ENCODE data around the gene NFIA. TPM values are rescaled to one million over a fixed set of nuclear protein-coding genes. Genes with fewer than 3 reads are reported as not detected.

Gene NFIA
- total RNA-seq, 1 experiment from 2014 or later, result 65.4 TPM

DNA sequence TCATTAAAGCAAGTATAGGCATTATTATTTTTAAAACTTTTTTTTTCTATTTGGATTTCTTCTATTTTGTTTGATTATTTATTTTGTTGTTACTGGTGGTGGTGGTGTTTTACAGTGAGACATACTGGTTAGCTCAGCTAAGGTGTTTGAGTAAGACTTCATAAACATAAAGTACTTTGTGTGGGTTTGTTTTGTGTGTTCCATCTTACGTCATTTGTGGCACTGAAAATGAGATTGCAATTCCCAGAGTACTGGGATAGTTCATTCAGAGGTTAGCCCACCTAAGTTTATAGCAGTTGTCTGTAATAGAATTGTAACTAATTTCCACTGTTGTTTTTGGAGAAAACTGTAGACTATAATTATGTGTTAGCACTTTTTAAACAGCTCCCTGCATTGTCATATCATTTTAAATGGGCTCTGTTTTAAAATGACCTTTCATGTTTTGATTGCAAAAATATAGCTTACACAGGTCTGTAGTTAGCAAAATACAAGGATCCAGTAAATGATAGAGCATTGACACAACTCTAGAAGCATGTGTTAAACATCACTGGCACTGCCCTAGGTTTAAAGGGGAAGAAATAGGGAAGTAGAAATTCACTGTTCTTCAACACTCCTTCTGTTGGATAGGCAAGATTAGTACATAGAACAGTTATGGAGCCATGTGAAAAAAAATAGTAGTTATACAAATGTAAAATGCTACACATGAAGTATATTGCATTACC, 171.7 kb downstream of the NFIA start:
- peak overlapping the region; percentile 49 for H3K27ac ChIP-seq (ENCODE audit: low read depth, low read length, poor library complexity, severe bottlenecking)
- POLR2A ChIA-PET (ENCODE audit: low non-redundant PET), result no interaction called here

DNA sequence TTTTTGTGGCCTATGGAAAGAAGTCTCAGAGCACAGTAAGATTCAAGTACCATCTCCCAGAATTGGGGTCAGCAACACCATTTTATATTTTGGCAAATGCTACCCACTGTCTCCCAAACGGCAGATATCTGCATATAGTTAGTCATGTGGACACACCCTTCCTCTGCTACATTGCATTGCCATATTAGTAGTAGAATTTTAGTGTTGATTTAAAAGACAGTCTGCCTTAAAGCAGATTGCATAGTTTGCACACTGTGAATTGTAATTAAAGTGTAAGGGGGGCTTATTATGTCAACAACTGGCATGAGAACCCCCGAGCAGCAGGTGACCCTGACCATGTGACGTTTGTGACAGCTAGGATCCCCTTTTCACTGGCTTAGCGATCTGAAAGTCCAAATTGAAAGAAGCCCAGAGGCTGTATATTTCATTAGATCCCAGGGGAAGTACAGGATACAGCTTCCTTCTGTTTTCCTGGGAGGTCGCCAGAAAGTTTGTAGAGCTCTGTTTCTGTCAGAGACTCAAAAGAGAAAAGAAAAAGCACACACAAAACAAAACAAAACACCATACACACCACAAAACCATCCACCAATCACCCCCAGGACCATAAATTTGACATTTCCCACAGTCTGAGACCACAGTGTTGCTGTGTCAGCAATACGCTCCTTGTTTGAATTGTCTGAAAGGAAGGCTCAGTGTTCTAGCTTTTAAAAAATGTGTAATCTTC, 172.4 kb downstream of the NFIA start:
- Histone ChIP-seq H3K9me3 (ENCODE audit: low read depth, low read length, poor library complexity, severe bottlenecking) (no peaks in the 10 kb centered on the region), H3K27me3 (replicated peaks; ENCODE audit: insufficient read depth, low read depth, low read length, poor library complexity) (no peaks in the 10 kb centered on the region), H3K36me3 (ENCODE audit: insufficient read depth, low read length, poor library complexity, severe bottlenecking) (no peaks in the 10 kb centered on the region), H3K4me3 (ENCODE audit: low read depth, low read length, poor library complexity, severe bottlenecking) (peak overlapping the region; percentile 38), H3K27ac (ENCODE audit: low read depth, low read length, poor library complexity, severe bottlenecking) (peak overlapping the region; percentile 49), H3K4me1 (ENCODE audit: insufficient read depth, low read length, poor library complexity, severe bottlenecking) (peaks cover 33% of the 10 kb centered on the region)
- intact Hi-C loops (cut with micrococcal nuclease; ENCODE audit: unreplicated experiment), result no loop called here
- TF ChIP-seq, protein P1, sequence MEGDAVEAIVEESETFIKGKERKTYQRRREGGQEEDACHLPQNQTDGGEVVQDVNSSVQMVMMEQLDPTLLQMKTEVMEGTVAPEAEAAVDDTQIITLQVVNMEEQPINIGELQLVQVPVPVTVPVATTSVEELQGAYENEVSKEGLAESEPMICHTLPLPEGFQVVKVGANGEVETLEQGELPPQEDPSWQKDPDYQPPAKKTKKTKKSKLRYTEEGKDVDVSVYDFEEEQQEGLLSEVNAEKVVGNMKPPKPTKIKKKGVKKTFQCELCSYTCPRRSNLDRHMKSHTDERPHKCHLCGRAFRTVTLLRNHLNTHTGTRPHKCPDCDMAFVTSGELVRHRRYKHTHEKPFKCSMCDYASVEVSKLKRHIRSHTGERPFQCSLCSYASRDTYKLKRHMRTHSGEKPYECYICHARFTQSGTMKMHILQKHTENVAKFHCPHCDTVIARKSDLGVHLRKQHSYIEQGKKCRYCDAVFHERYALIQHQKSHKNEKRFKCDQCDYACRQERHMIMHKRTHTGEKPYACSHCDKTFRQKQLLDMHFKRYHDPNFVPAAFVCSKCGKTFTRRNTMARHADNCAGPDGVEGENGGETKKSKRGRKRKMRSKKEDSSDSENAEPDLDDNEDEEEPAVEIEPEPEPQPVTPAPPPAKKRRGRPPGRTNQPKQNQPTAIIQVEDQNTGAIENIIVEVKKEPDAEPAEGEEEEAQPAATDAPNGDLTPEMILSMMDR (conservative IDR thresholded peaks at IDR 0.05; ENCODE audit: low read depth, low read length), result no peak
- no peak for TF ChIP-seq EZH2 (IDR thresholded peaks at IDR 0.05; ENCODE audit: borderline replicate concordance, low read depth, low read length, poor library complexity, severe bottlenecking)
- DNase-seq (ENCODE audit: low spot score), result peak; percentile 79
- ChIA-PET CTCF (no interaction called here), POLR2A (ENCODE audit: low non-redundant PET) (no interaction called here)
- no TSS peak for BruUV-seq (replicated peaks)

More for the DNA sequence above, 171.7 kb downstream of the NFIA start:
- Histone ChIP-seq H3K4me1 (ENCODE audit: insufficient read depth, low read length, poor library complexity, severe bottlenecking) (peaks cover 31% of the 10 kb centered on the region), H3K4me3 (ENCODE audit: low read depth, low read length, poor library complexity, severe bottlenecking) (peak overlapping the region; percentile 38), H3K27me3 (replicated peaks; ENCODE audit: insufficient read depth, low read depth, low read length, poor library complexity) (no peaks in the 10 kb centered on the region), H3K36me3 (ENCODE audit: insufficient read depth, low read length, poor library complexity, severe bottlenecking) (no peaks in the 10 kb centered on the region), H3K9me3 (ENCODE audit: low read depth, low read length, poor library complexity, severe bottlenecking) (no peaks in the 10 kb centered on the region)
- BruUV-seq (replicated peaks), result no TSS peak
- intact Hi-C loops (cut with micrococcal nuclease; ENCODE audit: unreplicated experiment), result no loop called here
- CTCF ChIA-PET, result no interaction called here
- DNase-seq (ENCODE audit: low spot score), result no peak
- TF ChIP-seq, protein P1 (conservative IDR thresholded peaks at IDR 0.05; ENCODE audit: low read depth, low read length), result no peak
- no peak for TF ChIP-seq EZH2 (IDR thresholded peaks at IDR 0.05; ENCODE audit: borderline replicate concordance, low read depth, low read length, poor library complexity, severe bottlenecking)

GRCh38 chr1:61255358-61255703, 173.0 kb downstream of the NFIA start:
- TF ChIP-seq, protein P1 (conservative IDR thresholded peaks at IDR 0.05; ENCODE audit: low read depth, low read length), result no peak
- no peak for TF ChIP-seq EZH2 (IDR thresholded peaks at IDR 0.05; ENCODE audit: borderline replicate concordance, low read depth, low read length, poor library complexity, severe bottlenecking)
- H3K27ac ChIP-seq (ENCODE audit: low read depth, low read length, poor library complexity, severe bottlenecking), result peak overlapping the region; percentile 49

More at GRCh38 chr1:61255358-61255703, 173.0 kb downstream of the NFIA start:
- H3K4me3 ChIP-seq (ENCODE audit: low read depth, low read length, poor library complexity, severe bottlenecking), result no peak overlapping the region
- CTCF ChIA-PET, result no interaction called here
- POLR2A ChIA-PET (ENCODE audit: low non-redundant PET), result no interaction called here
- H3K36me3 ChIP-seq (ENCODE audit: insufficient read depth, low read length, poor library complexity, severe bottlenecking), result no peaks in the 10 kb centered on the region
- H3K4me1 ChIP-seq (ENCODE audit: insufficient read depth, low read length, poor library complexity, severe bottlenecking), result peaks cover 33% of the 10 kb centered on the region
- intact Hi-C loops (cut with micrococcal nuclease; ENCODE audit: unreplicated experiment), result no loop called here
- no peak for DNase-seq (ENCODE audit: low spot score)
- no peaks in the 10 kb centered on the region for H3K27me3 ChIP-seq (replicated peaks; ENCODE audit: insufficient read depth, low read depth, low read length, poor library complexity)
- H3K9me3 ChIP-seq (ENCODE audit: low read depth, low read length, poor library complexity, severe bottlenecking), result no peaks in the 10 kb centered on the region
- BruUV-seq (replicated peaks), result no TSS peak
